ENCODE results near the gene MYL11. TPM values are rescaled to one million over a fixed set of nuclear protein-coding genes. Genes with fewer than 3 reads are reported as not detected.

MYL11 gene
- polyA plus RNA-seq, 1 donor from 2014 or later, result not detected

DNA sequence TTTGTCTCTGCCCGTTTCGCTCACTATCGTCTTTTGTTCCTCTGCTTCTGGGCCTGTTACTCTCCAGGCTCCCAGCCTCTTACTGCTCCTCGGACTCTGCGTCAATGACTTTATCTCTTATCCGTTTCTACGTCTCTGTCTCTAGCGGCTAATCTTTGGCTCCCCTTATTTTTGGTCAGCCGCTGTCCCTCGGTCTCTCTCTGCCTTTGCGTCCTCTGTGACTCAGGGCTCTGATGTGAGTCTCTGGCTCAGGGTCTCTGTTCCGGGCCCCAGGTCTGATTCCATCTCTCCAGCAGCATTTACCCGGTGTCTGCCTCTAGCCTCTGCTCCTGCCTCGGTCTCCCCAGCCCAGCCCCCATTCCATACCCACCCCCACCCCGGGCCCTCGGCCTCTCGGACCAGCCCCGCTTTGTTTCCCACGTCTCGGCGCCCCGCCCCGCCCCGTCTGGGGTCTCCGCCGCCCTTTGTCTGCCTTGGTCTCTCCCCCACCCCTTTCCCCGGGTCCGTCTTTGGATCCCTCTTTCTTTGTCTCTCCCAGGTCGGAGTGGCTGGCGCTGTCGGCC lies 20.1 kb downstream of the MYL11 start:
- H3K79me2 ChIP-seq (replicated peaks; ENCODE audit: insufficient read depth, low read length), result peaks cover 32% of the 10 kb centered on the region
- H3K4me2 ChIP-seq (ENCODE audit: low read length), result peak overlapping the region; percentile 72
- peak overlapping the region; percentile 100 for H3K4me3 ChIP-seq (ENCODE audit: low read length)
- no peaks in the 10 kb centered on the region for H4K20me1 ChIP-seq (ENCODE audit: insufficient read depth)
- peak overlapping the region; percentile 95 for H3K9ac ChIP-seq (ENCODE audit: low read length)
- H3K27me3 ChIP-seq (ENCODE audit: insufficient read depth, low read depth, low read length), result no peaks in the 10 kb centered on the region
- peak overlapping the region; percentile 99 for H3K27ac ChIP-seq (ENCODE audit: low read length)
- H3F3A ChIP-seq (ENCODE audit: insufficient read depth, low read length, poor library complexity, severe bottlenecking), result peaks cover 14% of the 10 kb centered on the region
- H3K9me2 ChIP-seq (ENCODE audit: insufficient read depth, low read length), result no peaks in the 10 kb centered on the region
- TF ChIP-seq MXI1 (conservative IDR thresholded peaks at IDR 0.05; ENCODE audit: poor library complexity, severe bottlenecking), result no peak
- no peak for TF ChIP-seq EP300 (conservative IDR thresholded peaks at IDR 0.05; ENCODE audit: poor library complexity, severe bottlenecking)
- TF ChIP-seq, protein P1, sequence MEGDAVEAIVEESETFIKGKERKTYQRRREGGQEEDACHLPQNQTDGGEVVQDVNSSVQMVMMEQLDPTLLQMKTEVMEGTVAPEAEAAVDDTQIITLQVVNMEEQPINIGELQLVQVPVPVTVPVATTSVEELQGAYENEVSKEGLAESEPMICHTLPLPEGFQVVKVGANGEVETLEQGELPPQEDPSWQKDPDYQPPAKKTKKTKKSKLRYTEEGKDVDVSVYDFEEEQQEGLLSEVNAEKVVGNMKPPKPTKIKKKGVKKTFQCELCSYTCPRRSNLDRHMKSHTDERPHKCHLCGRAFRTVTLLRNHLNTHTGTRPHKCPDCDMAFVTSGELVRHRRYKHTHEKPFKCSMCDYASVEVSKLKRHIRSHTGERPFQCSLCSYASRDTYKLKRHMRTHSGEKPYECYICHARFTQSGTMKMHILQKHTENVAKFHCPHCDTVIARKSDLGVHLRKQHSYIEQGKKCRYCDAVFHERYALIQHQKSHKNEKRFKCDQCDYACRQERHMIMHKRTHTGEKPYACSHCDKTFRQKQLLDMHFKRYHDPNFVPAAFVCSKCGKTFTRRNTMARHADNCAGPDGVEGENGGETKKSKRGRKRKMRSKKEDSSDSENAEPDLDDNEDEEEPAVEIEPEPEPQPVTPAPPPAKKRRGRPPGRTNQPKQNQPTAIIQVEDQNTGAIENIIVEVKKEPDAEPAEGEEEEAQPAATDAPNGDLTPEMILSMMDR (IDR thresholded peaks at IDR 0.05; ENCODE audit: poor library complexity, severe bottlenecking), result no peak
- TF ChIP-seq POLR2AphosphoS5 (IDR thresholded peaks at IDR 0.05), result peak; percentile 26
- TF ChIP-seq RAD21 (conservative IDR thresholded peaks at IDR 0.05), result no peak
- TF ChIP-seq TAF1 (IDR thresholded peaks at IDR 0.05; ENCODE audit: low read depth), result peak; percentile 57
- TF ChIP-seq, protein P2, sequence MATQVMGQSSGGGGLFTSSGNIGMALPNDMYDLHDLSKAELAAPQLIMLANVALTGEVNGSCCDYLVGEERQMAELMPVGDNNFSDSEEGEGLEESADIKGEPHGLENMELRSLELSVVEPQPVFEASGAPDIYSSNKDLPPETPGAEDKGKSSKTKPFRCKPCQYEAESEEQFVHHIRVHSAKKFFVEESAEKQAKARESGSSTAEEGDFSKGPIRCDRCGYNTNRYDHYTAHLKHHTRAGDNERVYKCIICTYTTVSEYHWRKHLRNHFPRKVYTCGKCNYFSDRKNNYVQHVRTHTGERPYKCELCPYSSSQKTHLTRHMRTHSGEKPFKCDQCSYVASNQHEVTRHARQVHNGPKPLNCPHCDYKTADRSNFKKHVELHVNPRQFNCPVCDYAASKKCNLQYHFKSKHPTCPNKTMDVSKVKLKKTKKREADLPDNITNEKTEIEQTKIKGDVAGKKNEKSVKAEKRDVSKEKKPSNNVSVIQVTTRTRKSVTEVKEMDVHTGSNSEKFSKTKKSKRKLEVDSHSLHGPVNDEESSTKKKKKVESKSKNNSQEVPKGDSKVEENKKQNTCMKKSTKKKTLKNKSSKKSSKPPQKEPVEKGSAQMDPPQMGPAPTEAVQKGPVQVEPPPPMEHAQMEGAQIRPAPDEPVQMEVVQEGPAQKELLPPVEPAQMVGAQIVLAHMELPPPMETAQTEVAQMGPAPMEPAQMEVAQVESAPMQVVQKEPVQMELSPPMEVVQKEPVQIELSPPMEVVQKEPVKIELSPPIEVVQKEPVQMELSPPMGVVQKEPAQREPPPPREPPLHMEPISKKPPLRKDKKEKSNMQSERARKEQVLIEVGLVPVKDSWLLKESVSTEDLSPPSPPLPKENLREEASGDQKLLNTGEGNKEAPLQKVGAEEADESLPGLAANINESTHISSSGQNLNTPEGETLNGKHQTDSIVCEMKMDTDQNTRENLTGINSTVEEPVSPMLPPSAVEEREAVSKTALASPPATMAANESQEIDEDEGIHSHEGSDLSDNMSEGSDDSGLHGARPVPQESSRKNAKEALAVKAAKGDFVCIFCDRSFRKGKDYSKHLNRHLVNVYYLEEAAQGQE (IDR thresholded peaks at IDR 0.05; ENCODE audit: borderline replicate concordance), result peak; percentile 68
- no peak for TF ChIP-seq SMC3 (conservative IDR thresholded peaks at IDR 0.05; ENCODE audit: poor library complexity)
- H3K36me3 ChIP-seq (ENCODE audit: insufficient read depth, low read length), result peaks cover 7% of the 10 kb centered on the region
- H2AFZ ChIP-seq (ENCODE audit: low read depth, low read length), result peak overlapping the region; percentile 56
- H3K9me3 ChIP-seq (ENCODE audit: low read length), result no peaks in the 10 kb centered on the region

DNA sequence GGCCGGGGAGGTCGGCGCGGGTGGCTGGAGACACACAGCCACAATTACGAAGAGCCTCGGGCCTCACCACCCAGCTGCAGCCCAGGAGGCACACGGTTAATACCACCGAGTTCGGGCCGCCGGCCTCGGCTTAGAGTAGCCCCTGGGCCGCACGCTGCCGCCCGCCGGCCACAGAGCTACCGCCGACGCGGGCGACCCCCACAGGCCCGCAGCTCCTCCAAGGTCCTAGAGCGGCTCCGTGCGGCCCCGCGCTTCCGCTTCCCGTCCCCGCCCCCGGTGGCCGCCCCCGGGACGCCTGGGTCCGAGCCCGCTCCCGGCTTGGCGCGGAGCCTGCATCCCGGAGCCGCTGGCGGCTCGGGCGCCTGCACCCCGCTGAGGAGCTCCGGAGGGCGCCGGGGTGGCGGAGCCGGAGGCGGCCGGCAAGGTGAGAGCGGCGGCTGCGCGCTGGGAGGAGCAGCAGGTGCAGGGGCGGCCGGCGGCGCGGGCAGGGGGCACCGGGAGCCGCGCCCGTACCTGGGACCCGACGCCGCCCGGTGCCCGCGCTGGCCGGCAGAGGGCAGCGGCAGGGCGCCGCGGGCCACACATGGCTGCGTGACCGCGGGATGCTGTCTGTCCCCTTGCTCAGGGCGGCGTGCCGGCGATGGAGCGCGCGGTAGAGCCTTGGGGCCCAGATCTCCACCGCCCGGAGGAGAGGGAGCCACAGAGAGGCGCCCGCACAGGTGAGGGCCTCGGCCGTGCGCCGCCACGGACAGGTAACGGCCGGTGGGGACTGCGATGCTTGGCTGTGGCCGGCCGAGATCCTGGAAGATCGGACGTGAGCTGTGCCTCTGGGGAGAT lies 20.8 kb downstream of the MYL11 start, which contains the start of gene ZNF48:
Gene ZNF48 (plus strand): TSS at position 266 of the 837 bp plus-strand sequence. CDS start 375 bp downstream, at position 641.
- H3K4me3 ChIP-seq (ENCODE audit: low read length), result peak within 1 kb of the TSS; percentile 100
- no peaks in the 10 kb centered on the region for H3K27me3 ChIP-seq (ENCODE audit: insufficient read depth, low read depth, low read length)
- TF ChIP-seq, protein P2 (IDR thresholded peaks at IDR 0.05; ENCODE audit: borderline replicate concordance), result peak; percentile 69
- TF ChIP-seq EP300 (conservative IDR thresholded peaks at IDR 0.05; ENCODE audit: poor library complexity, severe bottlenecking), result peak; percentile 37
- TF ChIP-seq EZH2 (IDR thresholded peaks at IDR 0.05; ENCODE audit: borderline replicate concordance, insufficient read depth, low read length, poor library complexity, severe bottlenecking), result no peak
- TF ChIP-seq MXI1 (conservative IDR thresholded peaks at IDR 0.05; ENCODE audit: poor library complexity, severe bottlenecking), result peak; percentile 86
- peak; percentile 52 for TF ChIP-seq SMC3 (conservative IDR thresholded peaks at IDR 0.05; ENCODE audit: poor library complexity)
- no peak for TF ChIP-seq TAF1 (IDR thresholded peaks at IDR 0.05; ENCODE audit: low read depth)
- TF ChIP-seq, protein P1 (IDR thresholded peaks at IDR 0.05; ENCODE audit: poor library complexity, severe bottlenecking), result peak; percentile 59
- TF ChIP-seq RAD21 (conservative IDR thresholded peaks at IDR 0.05), result no peak
- TF ChIP-seq POLR2AphosphoS5 (IDR thresholded peaks at IDR 0.05), result peak; percentile 69
- H3K36me3 ChIP-seq (ENCODE audit: insufficient read depth, low read length), result peaks cover 7% of the 10 kb centered on the region
- H3K4me2 ChIP-seq (ENCODE audit: low read length), result peak within 1 kb of the TSS; percentile 100
- H3K9me3 ChIP-seq (ENCODE audit: low read length), result no peaks in the 10 kb centered on the region
- H2AFZ ChIP-seq (ENCODE audit: low read depth, low read length), result peak within 1 kb of the TSS; percentile 56
- peaks cover 15% of the 10 kb centered on the region for H3F3A ChIP-seq (ENCODE audit: insufficient read depth, low read length, poor library complexity, severe bottlenecking)
- peak within 1 kb of the TSS; percentile 99 for H3K27ac ChIP-seq (ENCODE audit: low read length)
- no peaks in the 10 kb centered on the region for H3K9me2 ChIP-seq (ENCODE audit: insufficient read depth, low read length)
- H4K20me1 ChIP-seq (ENCODE audit: insufficient read depth), result no peaks in the 10 kb centered on the region
- H3K9ac ChIP-seq (ENCODE audit: low read length), result peak within 1 kb of the TSS; percentile 95
- H3K79me2 ChIP-seq (replicated peaks; ENCODE audit: insufficient read depth, low read length), result peaks cover 32% of the 10 kb centered on the region
